Neural progenitor cell (in vitro differentiated cells): Measurements from ENCODE around the gene CPS1.

Experiments used
- CTCF ChIP-seq: fragments of 200-600 bp; sonication (generic); IDR thresholded peaks from 2 replicates; pipeline ENCODE4 v1.5.1; 2017; ENCODE audit warnings: antibody characterized with exemption, mild to moderate bottlenecking
- EZH2 ChIP-seq: fragments of 200-600 bp; sonication (generic); IDR thresholded peaks from 2 replicates; pipeline ENCODE4 v1.6.1; 2017; ENCODE audit warnings: antibody characterized with exemption, mild to moderate bottlenecking, moderate library complexity
- EZH2phosphoT487 ChIP-seq: fragments of 200-600 bp; sonication (generic); IDR thresholded peaks from 2 replicates; pipeline ENCODE4 v1.6.1; 2017; ENCODE audit warnings: antibody characterized with exemption

- TF ChIP-seq EZH2 (no peak), CTCF (no peak), EZH2phosphoT487 (no peak)
Observed at GRCh38 chr2:210620456-210620855, 64.1 kb downstream of the CPS1 start.
